ENCODE measurements around the gene CREB5. TPM values are rescaled to one million over a fixed set of nuclear protein-coding genes. Genes with fewer than 3 reads are reported as not detected.
"Not testable (repeated sequence)": the region's sequence is repeated elsewhere in the genome, so short reads cannot be mapped to it uniquely, and the experiment has no call there.

The CREB5 gene
- total RNA-seq, 4 donors from 2014 or later = 16.8 to 22.4 (median 20.9) TPM

DNA sequence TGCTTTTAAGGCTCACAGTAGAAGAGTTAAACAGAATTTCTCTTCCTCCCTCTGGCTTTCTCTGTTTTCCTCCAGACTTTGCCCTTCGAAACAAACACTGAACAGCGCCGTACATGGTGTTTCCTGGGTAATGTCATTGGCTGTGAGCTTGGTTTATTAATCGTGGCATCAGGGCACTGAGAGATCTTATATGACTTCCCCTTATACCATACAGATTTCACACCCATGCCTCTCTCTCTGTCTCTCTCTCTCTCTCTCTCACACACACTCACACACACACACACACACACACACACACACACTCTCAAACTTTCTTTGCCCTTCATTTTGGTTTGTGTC is 195.5 kb downstream of the CREB5 start:
- 43 to 63% methylated on average over 4 of the region's 4 CpGs for WGBS, 2 donors
- TF ChIP-seq, protein P1, sequence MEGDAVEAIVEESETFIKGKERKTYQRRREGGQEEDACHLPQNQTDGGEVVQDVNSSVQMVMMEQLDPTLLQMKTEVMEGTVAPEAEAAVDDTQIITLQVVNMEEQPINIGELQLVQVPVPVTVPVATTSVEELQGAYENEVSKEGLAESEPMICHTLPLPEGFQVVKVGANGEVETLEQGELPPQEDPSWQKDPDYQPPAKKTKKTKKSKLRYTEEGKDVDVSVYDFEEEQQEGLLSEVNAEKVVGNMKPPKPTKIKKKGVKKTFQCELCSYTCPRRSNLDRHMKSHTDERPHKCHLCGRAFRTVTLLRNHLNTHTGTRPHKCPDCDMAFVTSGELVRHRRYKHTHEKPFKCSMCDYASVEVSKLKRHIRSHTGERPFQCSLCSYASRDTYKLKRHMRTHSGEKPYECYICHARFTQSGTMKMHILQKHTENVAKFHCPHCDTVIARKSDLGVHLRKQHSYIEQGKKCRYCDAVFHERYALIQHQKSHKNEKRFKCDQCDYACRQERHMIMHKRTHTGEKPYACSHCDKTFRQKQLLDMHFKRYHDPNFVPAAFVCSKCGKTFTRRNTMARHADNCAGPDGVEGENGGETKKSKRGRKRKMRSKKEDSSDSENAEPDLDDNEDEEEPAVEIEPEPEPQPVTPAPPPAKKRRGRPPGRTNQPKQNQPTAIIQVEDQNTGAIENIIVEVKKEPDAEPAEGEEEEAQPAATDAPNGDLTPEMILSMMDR (IDR thresholded peaks at IDR 0.05) = no peak
- TF ChIP-seq POLR2A (IDR thresholded peaks at IDR 0.05) = no peak
- no peak for TF ChIP-seq EP300 (IDR thresholded peaks at IDR 0.05)
- DNase-seq (ENCODE audit: low spot score in 2 of 2) = no peak
- Histone ChIP-seq H3K4me3 (no peak overlapping the region), H3K36me3 (no peaks in the 10 kb centered on the region), H3K27ac (peak overlapping the region in 1 of 4 donors; percentile 23), H3K4me1 (peaks cover 0 to 9% (median 0%) of the 10 kb centered on the region in 4 donors), H3K27me3 (no peaks in the 10 kb centered on the region), H3K9me3 (no peaks in the 10 kb centered on the region)

DNA sequence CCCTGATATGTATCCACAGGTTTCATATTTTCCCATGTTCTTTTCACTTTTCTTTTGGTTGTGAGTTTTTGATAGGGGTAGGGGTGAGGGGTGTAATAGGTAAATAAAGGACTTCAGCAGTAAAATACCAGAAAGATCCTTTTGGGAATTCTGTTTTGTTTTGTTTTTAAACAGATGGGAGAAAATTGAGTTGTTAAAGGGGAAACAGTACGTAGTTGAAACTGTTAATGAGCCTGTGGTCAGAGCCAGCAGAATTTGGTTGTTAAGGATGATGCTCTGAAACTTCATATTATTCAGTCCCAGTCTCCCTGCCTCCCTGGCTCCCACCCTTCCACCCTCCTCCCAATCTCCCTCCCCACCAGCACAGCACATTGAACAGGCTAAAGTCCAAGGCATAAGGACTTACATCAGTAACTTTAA is 195.9 kb downstream of the CREB5 start:
- peaks cover 0 to 9% (median 0%) of the 10 kb centered on the region in 4 donors for H3K4me1 ChIP-seq
- H3K27me3 ChIP-seq = no peaks in the 10 kb centered on the region
- no peak overlapping the region for H3K4me3 ChIP-seq
- WGBS, 2 donors = 58 to 66% methylated on average over 1 of the region's 1 CpG
- no peaks in the 10 kb centered on the region for H3K36me3 ChIP-seq
- H3K9me3 ChIP-seq = no peaks in the 10 kb centered on the region
- TF ChIP-seq POLR2A (IDR thresholded peaks at IDR 0.05) (no peak), EP300 (IDR thresholded peaks at IDR 0.05) (no peak)
- TF ChIP-seq, protein P1 (IDR thresholded peaks at IDR 0.05) = no peak
- DNase-seq (ENCODE audit: low spot score in 2 of 2) = no peak
- peak overlapping the region in 1 of 4 donors; percentile 23 for H3K27ac ChIP-seq

DNA sequence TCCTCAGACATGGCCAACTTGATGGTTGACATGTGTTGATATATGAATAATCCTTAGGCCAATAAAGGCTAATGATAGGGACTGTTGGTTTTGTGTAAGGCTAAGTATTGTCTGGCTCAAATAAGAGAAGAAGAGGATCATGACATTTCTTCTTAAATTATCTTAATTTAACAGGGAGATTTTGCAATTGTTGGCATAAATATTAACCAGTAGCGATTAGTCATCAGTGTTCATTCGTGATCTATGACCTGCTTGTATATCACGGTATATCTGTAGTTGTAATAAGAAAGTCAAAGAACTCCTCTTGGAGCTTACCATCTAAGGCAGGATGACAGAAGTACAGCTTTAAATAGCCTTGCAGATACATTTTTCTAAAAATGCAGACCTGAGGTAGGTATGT is 196.4 kb downstream of the CREB5 start:
- Histone ChIP-seq H3K36me3 (no peaks in the 10 kb centered on the region), H3K4me1 (peaks cover 0 to 9% (median 0%) of the 10 kb centered on the region in 4 donors), H3K4me3 (no peak overlapping the region), H3K9me3 (no peaks in the 10 kb centered on the region), H3K27me3 (no peaks in the 10 kb centered on the region), H3K27ac (no peak overlapping the region)
- 73 to 78% methylated on average over 3 of the region's 3 CpGs for WGBS, 2 donors
- no peak for TF ChIP-seq EP300 (IDR thresholded peaks at IDR 0.05)
- TF ChIP-seq POLR2A (IDR thresholded peaks at IDR 0.05) = no peak
- TF ChIP-seq, protein P1 (IDR thresholded peaks at IDR 0.05) = no peak
- DNase-seq (ENCODE audit: low spot score in 2 of 2) = no peak

DNA sequence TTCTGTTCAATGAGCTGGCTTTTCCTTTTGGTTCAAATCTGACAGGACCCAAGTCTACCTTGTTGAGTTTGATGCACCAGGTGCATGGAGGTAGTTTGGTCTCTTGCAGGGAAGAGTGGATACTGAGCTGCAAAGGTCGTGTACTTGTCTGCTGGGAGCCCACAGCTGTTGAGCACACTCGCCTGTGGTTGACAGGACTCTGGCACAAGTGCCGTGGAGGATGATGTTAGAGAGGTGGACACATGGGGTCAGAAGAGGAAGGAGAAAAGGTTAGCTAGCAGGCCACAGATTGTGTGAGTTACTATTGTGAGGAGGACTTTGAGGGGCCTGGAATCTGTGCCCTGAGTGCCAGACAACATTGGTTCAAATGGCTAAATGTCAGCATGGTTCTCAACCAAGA is 197.3 kb downstream of the CREB5 start:
- Histone ChIP-seq H3K4me3 (no peak overlapping the region), H3K9me3 (no peaks in the 10 kb centered on the region), H3K36me3 (no peaks in the 10 kb centered on the region), H3K4me1 (peaks cover 0 to 9% (median 0%) of the 10 kb centered on the region in 4 donors), H3K27me3 (no peaks in the 10 kb centered on the region), H3K27ac (no peak overlapping the region)
- no peak for DNase-seq (ENCODE audit: low spot score in 2 of 2)
- TF ChIP-seq EP300 (IDR thresholded peaks at IDR 0.05) = no peak
- TF ChIP-seq, protein P1 (IDR thresholded peaks at IDR 0.05) = no peak
- no peak for TF ChIP-seq POLR2A (IDR thresholded peaks at IDR 0.05)
- 60 to 61% methylated on average over 3 of the region's 3 CpGs for WGBS, 2 donors

DNA sequence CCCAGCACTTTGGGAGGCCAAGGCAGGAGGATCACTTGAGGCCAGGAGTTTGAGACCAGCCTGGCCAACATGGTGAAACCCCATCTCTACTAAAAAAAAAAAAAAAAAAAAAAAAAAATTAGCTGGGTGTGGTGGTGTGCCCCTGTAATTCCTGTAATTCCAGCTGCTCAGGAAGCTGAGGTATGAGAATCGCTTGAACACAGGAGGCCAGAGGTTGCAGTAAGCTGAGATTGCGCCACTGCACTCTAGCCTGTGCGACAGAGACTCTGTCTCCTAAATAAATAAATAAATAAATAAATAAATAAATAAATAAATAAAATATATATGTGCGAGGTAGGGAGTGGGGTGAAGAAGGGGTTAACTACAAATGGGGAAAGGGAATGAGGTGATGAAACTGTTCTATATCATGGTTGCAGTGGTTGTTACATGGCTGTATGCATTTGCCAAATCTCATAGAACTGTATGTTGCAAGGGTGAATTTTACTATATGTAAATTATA is 199.1 kb downstream of the CREB5 start:
- not testable (repeated sequence) for H3K4me3 ChIP-seq; H3K9me3 ChIP-seq; H3K4me1 ChIP-seq; H3K36me3 ChIP-seq; DNase-seq (ENCODE audit: low spot score in 2 of 2); H3K27ac ChIP-seq; H3K27me3 ChIP-seq
- 96 to 98% methylated on average over 4 of the region's 4 CpGs for WGBS, 2 donors

DNA sequence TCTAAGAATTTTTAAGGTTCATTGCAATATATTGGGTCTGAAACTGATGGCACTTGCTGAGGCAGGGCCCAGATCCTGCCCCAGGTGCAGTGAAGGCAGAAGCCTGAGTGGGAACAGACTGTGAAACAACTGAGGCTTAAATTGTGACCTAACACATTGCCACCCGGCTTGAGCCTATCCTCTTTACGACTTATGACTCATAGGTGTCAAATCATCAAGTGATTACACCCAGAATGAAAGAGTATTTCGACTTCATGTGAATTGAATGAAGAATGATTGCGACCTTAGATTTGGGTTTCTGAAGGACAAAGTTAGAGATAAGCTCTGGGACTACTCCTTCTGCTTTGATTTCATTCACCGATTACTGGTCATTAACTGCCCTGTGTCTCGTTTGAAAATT is 200.9 kb downstream of the CREB5 start:
- Histone ChIP-seq H3K36me3 (no peaks in the 10 kb centered on the region), H3K4me1 (no peaks in the 10 kb centered on the region), H3K27me3 (no peaks in the 10 kb centered on the region), H3K4me3 (no peak overlapping the region), H3K27ac (no peak overlapping the region), H3K9me3 (no peaks in the 10 kb centered on the region)
- WGBS, 2 donors = 83 to 86% methylated on average over 6 of the region's 6 CpGs
- TF ChIP-seq EP300 (IDR thresholded peaks at IDR 0.05) = no peak
- TF ChIP-seq, protein P1 (IDR thresholded peaks at IDR 0.05) = no peak
- no peak for TF ChIP-seq POLR2A (IDR thresholded peaks at IDR 0.05)
- DNase-seq (ENCODE audit: low spot score in 2 of 2) = no peak
